ENCODE measurements around the gene ZNF516. TPM values are rescaled to one million over a fixed set of nuclear protein-coding genes. Genes with fewer than 3 reads are reported as not detected.

ZNF516 gene
- total and polyA plus RNA-seq, 2 of the 13 experiments (the other 11 are each of a cell fraction or from before 2014, with no cell fraction given), result 16.6 to 18.7 TPM

- Histone ChIP-seq H3K4me1 (ENCODE audit: insufficient read depth, low read length) (no peaks in the 10 kb centered on the region), H3K9me3 (ENCODE audit: low read length) (no peaks in the 10 kb centered on the region), H3K4me2 (ENCODE audit: low read depth, low read length) (no peak overlapping the region), H3K27me3 (ENCODE audit: control insufficient read depth in 1 of 2, insufficient read depth in 2 of 2, low read length in 2 of 2) (no peaks in the 10 kb centered on the region; a peak in 1 of 5 replicates), H3K9ac (ENCODE audit: insufficient read depth, low read depth, low read length) (no peak overlapping the region), H3K36me3 (replicated peaks in 1 of 2; ENCODE audit: control insufficient read depth in 1 of 2, insufficient read depth in 2 of 2, low read length in 2 of 2) (peaks cover 5 to 16% of the 10 kb centered on the region in 2 experiments; a peak in 1 of 5 replicates), H3K79me2 (ENCODE audit: insufficient read depth, low read length) (peaks cover 55% of the 10 kb centered on the region), H3K27ac (ENCODE audit: extremely low read length, insufficient read depth, low read length) (no peak overlapping the region), H3K4me3 (replicated peaks in 1 of 3; ENCODE audit: insufficient read depth in 1 of 3, low read depth in 2 of 3, low read length in 3 of 3) (no peak overlapping the region), H2AFZ (ENCODE audit: low read length) (no peak overlapping the region), H4K20me1 (ENCODE audit: insufficient read depth, low read length) (peaks cover 54% of the 10 kb centered on the region)
- DNase-seq (ENCODE audit: low spot score) (no peak), ATAC-seq (no peak), FAIRE-seq (no peak)
- intact Hi-C loops (cut with micrococcal nuclease; ENCODE audit: unreplicated experiment), result no loop called here
- TF ChIP-seq CREBL2 (CRISPR knock-in tag; IDR thresholded peaks at IDR 0.05; ENCODE audit: borderline replicate concordance) (no peak), ZNF781 (CRISPR knock-in tag; IDR thresholded peaks at IDR 0.05; ENCODE audit: borderline replicate concordance, not compliant biosample characterization) (no peak), ZNF138 (CRISPR knock-in tag; IDR thresholded peaks at IDR 0.05; ENCODE audit: low read depth) (no peak), SIN3A (IDR thresholded peaks at IDR 0.05; ENCODE audit: borderline replicate concordance, low read depth, low read length) (no peak), ZNF772 (CRISPR knock-in tag; IDR thresholded peaks at IDR 0.05) (no peak), ZNF570 (CRISPR knock-in tag; IDR thresholded peaks at IDR 0.05; ENCODE audit: borderline replicate concordance) (no peak), STAT5B (CRISPR knock-in tag; IDR thresholded peaks at IDR 0.05) (no peak), ZBTB8A (CRISPR knock-in tag; IDR thresholded peaks at IDR 0.05; ENCODE audit: borderline replicate concordance, low read depth) (no peak), MTA1 (CRISPR knock-in tag; IDR thresholded peaks at IDR 0.05; ENCODE audit: borderline replicate concordance) (no peak), POLR2G (IDR thresholded peaks at IDR 0.05; ENCODE audit: low read depth, low read length) (no peak), RERE (CRISPR knock-in tag; IDR thresholded peaks at IDR 0.05; ENCODE audit: low read depth) (no peak), TBP (CRISPR knock-in tag; IDR thresholded peaks at IDR 0.05) (no peak), NR2F1 (CRISPR knock-in tag; IDR thresholded peaks at IDR 0.05) (no peak)
- WGBS (ENCODE audit: low lambda C conversion rate), result 98% methylated on average over 3 of the region's 7 CpGs
- CTCF ChIA-PET (ENCODE audit: low intra/inter-chr PET ratio, low total read pairs), result no interaction called here
- POLR2A ChIA-PET, result no interaction called here
- BruUV-seq (replicated peaks), result no TSS peak
- in situ Hi-C loops (cut with HindIII; ENCODE audit: extremely low pct_ligation_motif_present, low pct_unique_long_range_greater_than_20kb), result no loop called here
These were observed 106.8 kb downstream of the ZNF516 start for GRCh38 chr18:76388261-76388660.
